HEK293T (cell line): ENCODE results near the gene ZNF43.

Experiments
- CTCF ChIA-PET: fragments of 350-600 bp; formaldehyde crosslinking; extraction: SDS; loops from one replicate; lab custom pipeline; 2021; ENCODE audit warnings: antibody characterized with exemption, inconsistent platforms; lab: Yijun Ruan, JAX
- POLR2A ChIA-PET: fragments of 350-600 bp; formaldehyde crosslinking; extraction: SDS; loops from one replicate; lab custom pipeline; 2020; ENCODE audit warnings: antibody characterized with exemption, inconsistent platforms; lab: Yijun Ruan, JAX
- DNase-seq: peaks from one replicate; pipeline ENCODE4 v3.0.0; 2012; ENCODE audit warnings: mixed read lengths; ENCODE audit errors: extremely low spot score
- ARNT ChIP-seq: fragments of 450-650 bp; IDR thresholded peaks from 2 replicates; pipeline ENCODE4 v1.6.1; 2017; ENCODE audit warnings: mild to moderate bottlenecking
- BHLHE40 ChIP-seq: fragments of 450-650 bp; IDR thresholded peaks from 2 replicates; pipeline ENCODE4 v1.6.1; 2016; ENCODE audit warnings: mild to moderate bottlenecking, moderate library complexity, borderline replicate concordance
- CTBP1 ChIP-seq: fragments of 450-650 bp; IDR thresholded peaks from 2 replicates; pipeline ENCODE4 v1.6.1; 2016; ENCODE audit warnings: borderline replicate concordance
- ELF4 ChIP-seq: fragments of 450-650 bp; IDR thresholded peaks from 2 replicates; pipeline ENCODE4 v1.6.1; 2017; ENCODE audit warnings: antibody characterized with exemption
- FOXA1 ChIP-seq: fragments of 450-650 bp; IDR thresholded peaks from 2 replicates; pipeline ENCODE4 v1.6.1; 2016; ENCODE audit warnings: mild to moderate bottlenecking
- FOXK2 ChIP-seq: fragments of 450-650 bp; IDR thresholded peaks from 2 replicates; pipeline ENCODE4 v1.6.1; 2016; ENCODE audit warnings: mild to moderate bottlenecking
- FOXM1 ChIP-seq: fragments of 450-650 bp; IDR thresholded peaks from 2 replicates; pipeline ENCODE4 v1.6.1; 2017; ENCODE audit warnings: mild to moderate bottlenecking, borderline replicate concordance
- HDGF ChIP-seq: fragments of 450-650 bp; IDR thresholded peaks from 2 replicates; pipeline ENCODE4 v1.6.1; 2017; ENCODE audit warnings: antibody characterized with exemption, borderline replicate concordance
- L3MBTL2 ChIP-seq: fragments of 450-650 bp; conservative IDR thresholded peaks from 2 replicates; pipeline ENCODE4 v1.6.1; 2016; ENCODE audit warnings: mild to moderate bottlenecking
- LEF1 ChIP-seq: fragments of 450-650 bp; IDR thresholded peaks from 2 replicates; pipeline ENCODE4 v1.6.1; 2017; ENCODE audit warnings: mild to moderate bottlenecking, borderline replicate concordance
- NFRKB ChIP-seq: fragments of 450-650 bp; IDR thresholded peaks from 2 replicates; pipeline ENCODE4 v1.6.1; 2016; ENCODE audit warnings: mild to moderate bottlenecking, moderate library complexity
- SP1 ChIP-seq: fragments of 450-650 bp; IDR thresholded peaks from 2 replicates; pipeline ENCODE4 v1.6.1; 2017
- SUZ12 ChIP-seq: fragments of 450-650 bp; IDR thresholded peaks from 2 replicates; pipeline ENCODE4 v1.6.1; 2016; ENCODE audit warnings: mild to moderate bottlenecking
- TARDBP ChIP-seq: fragments of 450-650 bp; IDR thresholded peaks from 2 replicates; pipeline ENCODE4 v1.6.1; 2016
- ZNF384 ChIP-seq: fragments of 450-650 bp; IDR thresholded peaks from 2 replicates; pipeline ENCODE4 v1.6.1; 2016
- TF ChIP-seq, protein P1 (sequence below): fragments of 450-650 bp; IDR thresholded peaks from 2 replicates; pipeline ENCODE4 v1.6.1; 2016

Gene ZNF43

DNA sequence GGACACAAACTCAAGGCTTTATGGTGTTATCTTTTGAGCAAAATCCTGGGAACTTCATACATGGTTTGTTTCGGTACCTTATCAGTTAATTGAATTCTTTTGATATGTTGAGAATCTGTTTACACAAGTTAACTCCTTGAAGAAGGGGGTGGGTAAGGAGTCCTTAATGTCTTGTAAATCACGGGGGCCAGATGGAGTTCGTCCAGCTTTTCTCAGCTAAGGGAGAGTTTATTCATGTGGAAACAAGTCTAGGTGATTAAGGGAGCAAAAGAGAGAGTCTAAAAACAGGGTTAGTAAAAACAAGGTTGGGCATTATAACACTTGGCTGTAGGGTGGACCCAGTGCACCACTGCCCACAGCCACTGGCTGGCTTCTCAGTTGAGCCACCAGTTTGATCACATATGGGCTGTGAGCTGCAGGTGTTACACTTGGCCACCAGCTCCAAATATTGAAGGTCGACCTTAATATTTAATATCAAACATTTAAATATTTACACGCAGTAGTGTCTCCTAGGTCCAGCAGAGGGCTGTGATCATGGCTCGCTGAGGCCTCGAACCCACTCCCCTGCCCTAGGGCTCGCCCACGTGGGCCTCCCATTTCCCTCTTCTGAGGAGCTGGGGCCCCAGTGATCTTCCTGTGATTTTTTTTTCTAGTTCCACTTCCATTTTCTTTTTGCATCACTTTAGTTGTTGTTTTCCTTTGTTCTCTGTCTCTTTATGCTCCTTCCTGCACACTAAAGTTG, 21.0 kb upstream of the ZNF43 start:
- ChIA-PET CTCF (no interaction called here), POLR2A (no interaction called here)
- TF ChIP-seq BHLHE40 (no peak), L3MBTL2 (no peak), FOXA1 (no peak), NFRKB (no peak), FOXM1 (no peak), LEF1 (no peak), ELF4 (no peak), CTBP1 (no peak), HDGF (no peak), SUZ12 (no peak), ZNF384 (no peak), FOXK2 (no peak), ARNT (no peak), TARDBP (no peak), SP1 (no peak)
- TF ChIP-seq, protein P1, sequence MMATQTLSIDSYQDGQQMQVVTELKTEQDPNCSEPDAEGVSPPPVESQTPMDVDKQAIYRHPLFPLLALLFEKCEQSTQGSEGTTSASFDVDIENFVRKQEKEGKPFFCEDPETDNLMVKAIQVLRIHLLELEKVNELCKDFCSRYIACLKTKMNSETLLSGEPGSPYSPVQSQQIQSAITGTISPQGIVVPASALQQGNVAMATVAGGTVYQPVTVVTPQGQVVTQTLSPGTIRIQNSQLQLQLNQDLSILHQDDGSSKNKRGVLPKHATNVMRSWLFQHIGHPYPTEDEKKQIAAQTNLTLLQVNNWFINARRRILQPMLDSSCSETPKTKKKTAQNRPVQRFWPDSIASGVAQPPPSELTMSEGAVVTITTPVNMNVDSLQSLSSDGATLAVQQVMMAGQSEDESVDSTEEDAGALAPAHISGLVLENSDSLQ: no peak
- DNase-seq: no peak

DNA sequence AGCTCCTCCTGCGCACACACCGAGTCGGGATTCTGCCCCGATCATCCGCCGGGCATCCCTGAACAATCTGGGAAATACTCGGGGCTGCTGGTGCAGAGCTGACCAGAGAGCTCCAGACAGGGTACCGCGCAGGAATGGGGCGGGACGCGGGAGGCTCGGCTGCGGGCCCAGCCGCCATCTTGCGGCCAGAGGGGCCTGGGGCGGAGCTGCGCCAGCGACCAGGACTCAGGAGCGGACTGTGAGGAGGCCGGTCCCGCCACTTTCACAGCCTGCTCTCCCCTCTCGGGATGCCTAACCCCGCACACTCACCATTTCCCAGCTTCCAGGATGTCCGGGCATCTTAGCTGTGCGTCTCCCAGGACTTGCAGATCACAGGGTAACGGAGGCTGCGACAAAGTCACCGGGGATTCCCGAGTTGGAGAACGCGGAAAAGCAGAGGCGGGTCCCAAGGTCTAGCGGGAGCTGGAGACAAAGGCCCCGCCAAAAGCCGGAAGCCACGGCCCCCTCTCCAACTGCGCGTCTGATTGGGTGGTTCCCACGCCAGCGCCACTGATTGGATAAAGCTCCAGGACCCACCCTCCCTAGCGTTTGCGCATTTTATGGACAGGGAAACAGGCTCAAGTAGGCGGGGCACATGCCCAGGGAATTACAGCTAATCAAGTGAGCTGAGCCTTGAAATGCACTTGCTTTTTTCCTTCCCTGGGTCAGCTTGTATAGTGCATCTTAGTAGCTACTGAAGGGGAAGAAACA, 15.8 kb upstream of the ZNF43 start:
- TF ChIP-seq LEF1: no peak
- TF ChIP-seq TARDBP: no peak
- TF ChIP-seq L3MBTL2: no peak
- TF ChIP-seq CTBP1: no peak
- no peak for TF ChIP-seq FOXM1
- TF ChIP-seq, protein P1: no peak
- TF ChIP-seq HDGF: no peak
- TF ChIP-seq ELF4: no peak
- TF ChIP-seq ZNF384: no peak
- TF ChIP-seq NFRKB: no peak
- TF ChIP-seq SP1: no peak
- no peak for TF ChIP-seq ARNT
- TF ChIP-seq SUZ12: no peak
- TF ChIP-seq FOXK2: no peak
- no peak for TF ChIP-seq BHLHE40

DNA sequence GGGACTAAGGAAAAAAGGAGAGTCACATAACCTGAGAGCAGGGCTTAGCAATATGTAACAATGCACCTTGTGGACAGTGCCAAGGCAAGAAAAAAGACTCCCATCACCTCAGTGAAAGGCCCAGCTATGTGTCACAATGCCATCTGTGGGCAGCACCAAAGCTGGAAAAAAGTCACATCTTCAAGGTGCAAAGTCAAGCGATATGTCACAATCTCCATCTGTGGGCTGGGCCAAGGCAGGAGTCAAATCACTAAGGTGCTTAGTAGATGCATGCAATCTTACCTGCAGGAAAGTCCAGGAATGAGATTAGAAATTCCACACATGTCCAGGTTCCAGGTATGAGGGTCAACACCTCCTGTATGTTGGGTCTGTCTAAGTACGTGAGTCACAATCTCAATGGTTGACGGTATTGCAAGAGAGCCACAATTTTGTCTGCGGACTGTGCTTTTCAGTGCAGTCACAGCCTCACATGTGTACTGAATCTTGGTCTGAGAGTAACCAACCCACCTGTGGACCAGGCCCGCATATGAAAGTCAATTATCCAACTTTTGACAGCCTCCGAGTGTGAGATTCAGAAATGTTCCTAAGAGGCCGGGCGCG, 14.8 kb upstream of the ZNF43 start:
- no peak for TF ChIP-seq BHLHE40
- TF ChIP-seq LEF1: no peak
- TF ChIP-seq NFRKB: no peak
- TF ChIP-seq ELF4: no peak
- no peak for TF ChIP-seq TARDBP
- TF ChIP-seq FOXA1: no peak
- TF ChIP-seq HDGF: no peak
- no peak for TF ChIP-seq L3MBTL2
- TF ChIP-seq SP1: no peak
- TF ChIP-seq, protein P1: no peak
- TF ChIP-seq SUZ12: no peak
- TF ChIP-seq ZNF384: no peak
- TF ChIP-seq FOXK2: no peak
- no peak for TF ChIP-seq ARNT
- CTCF ChIA-PET: no interaction called here
- DNase-seq: no peak
- POLR2A ChIA-PET: no interaction called here

More for the DNA sequence above, 15.8 kb upstream of the ZNF43 start:
- CTCF ChIA-PET: no interaction called here
- DNase-seq: no peak
- POLR2A ChIA-PET: interaction anchor here (0.9 to 1.1 kb wide), 3 partner anchors 16 to 85 kb away, joined by 3 to 8 read pairs (median 5); partner anchors contain the start of genes ZNF100 and ZNF43

DNA sequence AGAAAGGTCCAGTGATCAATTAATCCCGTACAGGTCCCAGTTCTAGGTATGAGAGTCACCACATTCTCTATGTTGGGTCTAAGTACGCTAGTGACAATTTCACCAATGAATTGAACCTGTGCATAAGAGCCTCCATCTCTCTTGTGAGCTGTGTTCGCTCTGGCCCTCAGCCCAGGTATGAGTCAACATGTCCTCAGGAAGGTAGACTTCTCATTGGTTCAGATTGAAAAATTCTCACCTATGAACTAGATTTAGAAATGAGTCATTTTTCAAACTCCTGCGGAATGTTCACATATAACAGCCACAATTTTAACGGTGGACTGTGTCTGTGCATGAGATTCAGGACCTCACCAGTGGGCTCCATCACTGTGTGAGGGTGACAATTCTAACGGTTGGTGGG, 12.7 kb upstream of the ZNF43 start:
- ChIA-PET CTCF (no interaction called here), POLR2A (no interaction called here)
- TF ChIP-seq FOXK2 (no peak), LEF1 (no peak), ZNF384 (no peak), SUZ12 (no peak), NFRKB (no peak), TARDBP (no peak), ARNT (no peak), CTBP1 (no peak), L3MBTL2 (no peak), FOXA1 (no peak)
- TF ChIP-seq, protein P1: no peak
- DNase-seq: no peak

DNA sequence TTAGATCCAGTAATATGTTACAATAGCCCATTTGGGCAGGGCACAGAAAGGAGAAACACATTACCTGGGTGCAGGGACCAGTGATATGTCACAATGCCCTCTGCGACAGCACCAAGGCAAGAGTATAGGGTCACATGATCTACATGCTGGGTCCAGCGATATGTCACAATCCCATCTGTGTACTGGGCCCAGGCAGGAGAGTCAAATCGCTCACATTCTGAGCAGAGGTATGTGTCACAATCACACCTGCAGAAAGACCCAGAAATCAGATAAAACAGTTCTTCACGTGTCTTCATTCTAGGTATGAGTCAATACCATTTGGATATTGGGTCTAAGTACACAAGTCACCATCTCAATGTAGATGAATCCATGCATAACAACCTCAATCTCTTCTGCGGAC, 7.1 kb upstream of the ZNF43 start:
- TF ChIP-seq L3MBTL2 (no peak), ZNF384 (no peak), TARDBP (no peak), CTBP1 (no peak), FOXK2 (no peak), FOXM1 (no peak), FOXA1 (no peak), SUZ12 (no peak), HDGF (no peak), ELF4 (no peak), BHLHE40 (no peak), ARNT (no peak)
- TF ChIP-seq, protein P1: no peak
- POLR2A ChIA-PET: no interaction called here

More for the DNA sequence above, 7.1 kb upstream of the ZNF43 start:
- no peak for DNase-seq
- CTCF ChIA-PET: no interaction called here
